HL-60 (cell line): ENCODE results near the gene FIBP.
A peak's percentile ranks its signal among the peaks of the same experiment; 100 is the strongest.

Source experiments
- DNase-seq, 2 experiments: peaks; one replicate each; pipeline ENCODE4 v3.0.0-alpha.2; 2010 to 2020; ENCODE audit warnings: low read depth in 1 of 2, low spot score in 1 of 2
- H3K27ac ChIP-seq: fragments of 250-450 bp; sonication (Bioruptor Pico); replicated peaks from 2 replicates; pipeline ENCODE4 v1.5.1; 2020; ENCODE audit warnings: mild to moderate bottlenecking, moderate library complexity
- H3K27me3 ChIP-seq: fragments of 250-450 bp; sonication (Bioruptor Pico); 2 replicates; pipeline ENCODE4 v1.5.1; 2021; ENCODE audit warnings: mild to moderate bottlenecking, moderate library complexity; ENCODE audit not compliant: insufficient read depth, poor library complexity, severe bottlenecking
- H3K4me3 ChIP-seq: replicated peaks from 2 replicates; pipeline ENCODE4 v1.5.1; 2011; ENCODE audit warnings: mild to moderate bottlenecking, control low read depth, low read length; ENCODE audit not compliant: insufficient read depth
- GABPA ChIP-seq: IDR thresholded peaks from 2 replicates; pipeline ENCODE4 v1.6.1; 2012; ENCODE audit warnings: low read depth
- POLR2AphosphoS5 ChIP-seq: IDR thresholded peaks from 2 replicates; pipeline ENCODE4 v1.6.1; 2012; ENCODE audit warnings: low read depth
- SPI1 ChIP-seq: IDR thresholded peaks from 2 replicates; pipeline ENCODE4 v1.6.1; 2012; ENCODE audit warnings: low read depth, mild to moderate bottlenecking, borderline replicate concordance
- TF ChIP-seq, protein P1 (sequence below): IDR thresholded peaks from one replicate; pipeline ENCODE4 v1.5.1; 2011; ENCODE audit warnings: low read length, control low read depth, inconsistent platforms; ENCODE audit not compliant: insufficient read depth
- TF ChIP-seq, protein P2 (sequence below): IDR thresholded peaks from 2 replicates; pipeline ENCODE4 v1.6.1; 2012; ENCODE audit warnings: low read depth; ENCODE audit not compliant: insufficient replicate concordance

The FIBP gene

DNA sequence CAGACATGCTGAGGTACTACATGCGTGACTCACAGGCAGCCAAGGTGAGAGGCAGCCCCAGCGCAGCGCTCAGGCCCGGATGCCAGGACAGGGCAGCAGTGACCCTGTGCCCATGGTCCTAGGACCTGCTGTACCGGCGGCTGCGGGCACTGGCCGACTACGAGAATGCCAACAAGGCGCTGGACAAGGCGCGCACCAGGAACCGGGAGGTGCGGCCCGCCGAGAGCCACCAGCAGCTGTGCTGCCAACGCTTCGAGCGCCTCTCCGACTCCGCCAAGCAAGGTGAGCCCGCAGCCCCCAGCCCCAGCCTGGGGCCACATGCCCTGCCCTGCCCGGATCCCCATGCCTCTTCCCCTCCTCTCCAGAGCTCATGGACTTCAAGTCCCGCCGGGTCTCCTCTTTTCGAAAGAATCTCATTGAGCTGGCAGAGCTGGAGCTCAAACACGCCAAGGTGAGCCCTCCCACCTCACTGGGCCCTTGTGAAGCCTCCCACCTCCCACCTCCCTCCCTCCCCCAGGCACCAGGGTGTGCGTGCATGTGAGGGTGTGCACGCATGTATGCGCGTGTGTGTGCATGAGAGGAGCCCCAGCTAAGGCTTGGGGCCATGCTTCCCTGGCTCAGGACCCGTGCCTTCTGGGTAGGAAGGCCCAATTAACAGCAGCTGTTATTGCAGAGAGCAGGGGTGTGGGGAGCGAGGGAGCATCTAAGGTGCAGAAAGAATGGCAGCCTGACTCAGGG lies 35.6 kb downstream of the FIBP start:
- no peaks in the 10 kb centered on the region for H3K27me3 ChIP-seq
- no peak overlapping the region for H3K4me3 ChIP-seq
- TF ChIP-seq, protein P1, sequence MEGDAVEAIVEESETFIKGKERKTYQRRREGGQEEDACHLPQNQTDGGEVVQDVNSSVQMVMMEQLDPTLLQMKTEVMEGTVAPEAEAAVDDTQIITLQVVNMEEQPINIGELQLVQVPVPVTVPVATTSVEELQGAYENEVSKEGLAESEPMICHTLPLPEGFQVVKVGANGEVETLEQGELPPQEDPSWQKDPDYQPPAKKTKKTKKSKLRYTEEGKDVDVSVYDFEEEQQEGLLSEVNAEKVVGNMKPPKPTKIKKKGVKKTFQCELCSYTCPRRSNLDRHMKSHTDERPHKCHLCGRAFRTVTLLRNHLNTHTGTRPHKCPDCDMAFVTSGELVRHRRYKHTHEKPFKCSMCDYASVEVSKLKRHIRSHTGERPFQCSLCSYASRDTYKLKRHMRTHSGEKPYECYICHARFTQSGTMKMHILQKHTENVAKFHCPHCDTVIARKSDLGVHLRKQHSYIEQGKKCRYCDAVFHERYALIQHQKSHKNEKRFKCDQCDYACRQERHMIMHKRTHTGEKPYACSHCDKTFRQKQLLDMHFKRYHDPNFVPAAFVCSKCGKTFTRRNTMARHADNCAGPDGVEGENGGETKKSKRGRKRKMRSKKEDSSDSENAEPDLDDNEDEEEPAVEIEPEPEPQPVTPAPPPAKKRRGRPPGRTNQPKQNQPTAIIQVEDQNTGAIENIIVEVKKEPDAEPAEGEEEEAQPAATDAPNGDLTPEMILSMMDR: no peak
- peak; percentile 23; the same call in 1 of the 2 replicates for TF ChIP-seq POLR2AphosphoS5
- DNase-seq: no peak
- no peak overlapping the region for H3K27ac ChIP-seq

DNA sequence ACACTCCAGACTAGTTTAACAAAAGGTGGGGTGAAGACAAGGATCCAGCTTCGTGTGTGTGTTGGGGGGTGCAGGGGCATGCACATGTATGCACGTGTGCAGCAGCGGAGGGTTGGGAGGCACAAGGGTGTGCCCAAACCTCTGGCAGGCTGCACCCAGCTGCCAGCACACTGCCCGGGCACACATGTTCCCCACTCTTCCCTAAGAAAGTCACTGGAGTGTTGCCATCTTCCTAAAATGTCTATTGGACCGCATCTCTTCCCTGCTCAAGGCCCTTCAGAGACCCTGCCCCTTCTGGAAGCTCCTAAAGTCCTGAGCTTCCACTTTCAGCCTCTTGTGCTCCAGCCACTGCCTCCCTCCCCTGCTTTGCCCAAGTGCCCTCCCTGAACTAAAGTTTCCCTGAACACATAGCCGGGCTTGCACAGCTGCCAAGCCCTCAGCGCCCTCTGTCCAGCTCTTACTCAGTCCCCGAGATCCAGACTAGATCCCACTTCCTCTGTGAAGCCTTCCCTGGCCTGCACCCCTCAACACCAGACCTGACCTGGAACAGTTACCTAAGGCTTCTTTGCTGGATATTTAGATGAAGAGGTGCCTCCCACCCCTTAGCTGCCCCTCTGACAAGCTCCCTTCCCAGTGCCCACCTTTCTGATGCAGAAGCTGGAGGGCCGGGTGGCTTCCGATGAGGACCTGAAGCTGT lies 36.3 kb downstream of the FIBP start:
- DNase-seq: no peak

DNA sequence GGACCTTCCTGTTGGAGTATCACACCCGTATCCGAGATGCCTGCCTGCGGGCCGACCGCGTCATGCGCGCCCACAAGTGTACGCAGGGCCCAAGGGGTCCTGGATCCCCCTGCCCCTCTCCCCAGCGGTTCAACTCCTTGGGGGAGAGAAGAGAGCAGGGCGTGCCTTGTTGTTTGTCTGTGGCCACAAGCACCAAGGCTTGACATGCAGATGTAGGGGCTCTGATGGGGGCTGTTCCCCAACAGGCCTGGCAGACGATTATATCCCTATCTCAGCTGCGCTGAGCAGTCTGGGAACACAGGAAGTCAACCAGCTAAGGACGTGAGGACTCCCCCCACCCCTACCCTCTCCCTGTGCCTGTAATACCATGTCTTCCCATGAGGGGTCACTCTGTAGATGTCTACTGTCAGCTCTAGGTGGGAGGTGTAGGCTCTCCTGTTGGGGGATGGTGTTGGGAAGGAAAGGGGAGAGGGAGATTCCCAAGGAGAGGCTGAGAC lies 37.1 kb downstream of the FIBP start:
- DNase-seq: peak in 1 of 2 experiments; percentile 53
- Histone ChIP-seq H3K27me3 (no peaks in the 10 kb centered on the region), H3K27ac (no peak overlapping the region), H3K4me3 (no peak overlapping the region)
- TF ChIP-seq, protein P1: peak; percentile 72
- TF ChIP-seq, protein P2, sequence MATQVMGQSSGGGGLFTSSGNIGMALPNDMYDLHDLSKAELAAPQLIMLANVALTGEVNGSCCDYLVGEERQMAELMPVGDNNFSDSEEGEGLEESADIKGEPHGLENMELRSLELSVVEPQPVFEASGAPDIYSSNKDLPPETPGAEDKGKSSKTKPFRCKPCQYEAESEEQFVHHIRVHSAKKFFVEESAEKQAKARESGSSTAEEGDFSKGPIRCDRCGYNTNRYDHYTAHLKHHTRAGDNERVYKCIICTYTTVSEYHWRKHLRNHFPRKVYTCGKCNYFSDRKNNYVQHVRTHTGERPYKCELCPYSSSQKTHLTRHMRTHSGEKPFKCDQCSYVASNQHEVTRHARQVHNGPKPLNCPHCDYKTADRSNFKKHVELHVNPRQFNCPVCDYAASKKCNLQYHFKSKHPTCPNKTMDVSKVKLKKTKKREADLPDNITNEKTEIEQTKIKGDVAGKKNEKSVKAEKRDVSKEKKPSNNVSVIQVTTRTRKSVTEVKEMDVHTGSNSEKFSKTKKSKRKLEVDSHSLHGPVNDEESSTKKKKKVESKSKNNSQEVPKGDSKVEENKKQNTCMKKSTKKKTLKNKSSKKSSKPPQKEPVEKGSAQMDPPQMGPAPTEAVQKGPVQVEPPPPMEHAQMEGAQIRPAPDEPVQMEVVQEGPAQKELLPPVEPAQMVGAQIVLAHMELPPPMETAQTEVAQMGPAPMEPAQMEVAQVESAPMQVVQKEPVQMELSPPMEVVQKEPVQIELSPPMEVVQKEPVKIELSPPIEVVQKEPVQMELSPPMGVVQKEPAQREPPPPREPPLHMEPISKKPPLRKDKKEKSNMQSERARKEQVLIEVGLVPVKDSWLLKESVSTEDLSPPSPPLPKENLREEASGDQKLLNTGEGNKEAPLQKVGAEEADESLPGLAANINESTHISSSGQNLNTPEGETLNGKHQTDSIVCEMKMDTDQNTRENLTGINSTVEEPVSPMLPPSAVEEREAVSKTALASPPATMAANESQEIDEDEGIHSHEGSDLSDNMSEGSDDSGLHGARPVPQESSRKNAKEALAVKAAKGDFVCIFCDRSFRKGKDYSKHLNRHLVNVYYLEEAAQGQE: no peak
- TF ChIP-seq GABPA: no peak
- TF ChIP-seq SPI1: no peak
- peak; percentile 30; the same call in 1 of the 2 replicates for TF ChIP-seq POLR2AphosphoS5

More for the DNA sequence above, 36.3 kb downstream of the FIBP start:
- H3K27me3 ChIP-seq: no peaks in the 10 kb centered on the region
- H3K4me3 ChIP-seq: no peak overlapping the region
- no peak overlapping the region for H3K27ac ChIP-seq
- TF ChIP-seq SPI1 (no peak), GABPA (no peak), POLR2AphosphoS5 (no peak; the same call in 1 of the 2 replicates)
- TF ChIP-seq, protein P1: no peak
- TF ChIP-seq, protein P2: no peak
